ENCODE data around the gene RASSF9. TPM values are rescaled to one million over a fixed set of nuclear protein-coding genes. Genes with fewer than 3 reads are reported as not detected.

RASSF9 gene
- total RNA-seq, 2 donors from 2014 or later: not detected

DNA sequence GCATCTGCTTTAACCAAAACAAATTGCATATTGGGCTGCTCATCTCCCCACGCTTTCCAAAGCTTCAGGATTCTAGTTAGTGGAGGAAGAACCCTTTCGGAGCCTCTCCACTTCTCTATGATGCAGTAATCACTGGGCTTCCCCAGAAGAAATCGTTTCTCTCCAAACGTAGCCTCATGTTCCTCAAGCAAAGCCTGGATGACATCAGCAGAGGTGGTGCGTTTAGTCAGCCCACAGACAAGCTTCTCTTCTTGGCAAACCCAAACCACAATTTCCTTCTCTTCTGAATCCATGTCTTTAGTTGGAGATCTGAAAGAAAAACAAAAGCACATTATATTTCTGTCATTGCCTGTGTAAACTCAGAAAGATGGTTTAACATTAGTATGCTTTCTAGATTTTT lies 30.6 kb downstream of the RASSF9 start:
- Mint-ChIP-seq H3K4me3 (no peak overlapping the region), H3K27me3 (no peaks in the 10 kb centered on the region), H3K4me1 (no peaks in the 10 kb centered on the region), H3K27ac (no peak overlapping the region), H3K36me3 (ENCODE audit: low read depth) (no peaks in the 10 kb centered on the region)
- ATAC-seq (no peak), DNase-seq (no peak)
- no peaks in the 10 kb centered on the region for H3K9me3 ChIP-seq (ENCODE audit: control insufficient read depth, low read length, poor library complexity, severe bottlenecking)

DNA sequence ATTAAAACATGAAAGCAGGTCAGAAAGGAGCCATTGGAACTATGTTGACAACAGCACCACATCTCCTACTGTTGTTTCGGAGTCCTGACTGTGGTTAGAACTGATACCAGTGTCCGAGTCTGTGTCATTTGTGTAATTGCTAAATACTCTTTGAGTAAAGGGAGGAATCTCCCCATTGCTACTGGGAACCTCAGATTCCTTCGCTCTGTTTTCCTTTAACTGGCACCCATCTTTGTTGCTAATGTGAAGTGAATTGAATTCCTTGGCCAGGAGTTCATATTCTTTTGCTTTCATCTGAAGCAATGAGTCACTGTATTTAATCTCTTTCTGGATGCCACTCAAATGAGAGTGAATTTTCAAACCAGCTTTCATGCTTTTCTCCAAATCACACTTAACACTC lies 31.5 kb downstream of the RASSF9 start:
- no peak overlapping the region for H3K27ac Mint-ChIP-seq
- DNase-seq (no peak), ATAC-seq (no peak)
- no peaks in the 10 kb centered on the region for H3K36me3 Mint-ChIP-seq (ENCODE audit: low read depth)
- H3K9me3 ChIP-seq (ENCODE audit: control insufficient read depth, low read length, poor library complexity, severe bottlenecking): no peaks in the 10 kb centered on the region
- H3K27me3 Mint-ChIP-seq: no peaks in the 10 kb centered on the region
- no peaks in the 10 kb centered on the region for H3K4me1 Mint-ChIP-seq
- H3K4me3 Mint-ChIP-seq: no peak overlapping the region

DNA sequence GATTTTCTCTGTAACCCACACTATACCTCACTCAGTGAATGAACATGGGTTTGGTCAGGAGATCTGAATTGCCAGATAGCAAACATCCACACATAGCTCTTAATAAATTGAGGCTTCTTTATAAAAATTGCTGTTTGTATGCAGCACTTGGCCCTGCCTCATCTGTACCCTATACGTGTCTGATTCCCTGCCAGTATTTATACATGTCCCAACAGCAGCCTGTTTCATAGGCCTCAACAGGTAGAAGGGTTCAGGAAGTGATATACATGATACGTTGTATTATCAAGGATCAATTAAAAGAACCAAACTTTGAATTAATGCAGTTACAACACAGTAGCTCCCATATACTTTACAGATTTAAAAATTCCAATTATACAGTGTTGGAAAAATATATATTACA lies 32.3 kb downstream of the RASSF9 start:
- no peaks in the 10 kb centered on the region for H3K4me1 Mint-ChIP-seq
- no peak overlapping the region for H3K27ac Mint-ChIP-seq
- H3K27me3 Mint-ChIP-seq: no peaks in the 10 kb centered on the region
- ATAC-seq (no peak), DNase-seq (no peak)
- no peaks in the 10 kb centered on the region for H3K36me3 Mint-ChIP-seq (ENCODE audit: low read depth)
- H3K4me3 Mint-ChIP-seq: no peak overlapping the region
- H3K9me3 ChIP-seq (ENCODE audit: control insufficient read depth, low read length, poor library complexity, severe bottlenecking): no peaks in the 10 kb centered on the region

DNA sequence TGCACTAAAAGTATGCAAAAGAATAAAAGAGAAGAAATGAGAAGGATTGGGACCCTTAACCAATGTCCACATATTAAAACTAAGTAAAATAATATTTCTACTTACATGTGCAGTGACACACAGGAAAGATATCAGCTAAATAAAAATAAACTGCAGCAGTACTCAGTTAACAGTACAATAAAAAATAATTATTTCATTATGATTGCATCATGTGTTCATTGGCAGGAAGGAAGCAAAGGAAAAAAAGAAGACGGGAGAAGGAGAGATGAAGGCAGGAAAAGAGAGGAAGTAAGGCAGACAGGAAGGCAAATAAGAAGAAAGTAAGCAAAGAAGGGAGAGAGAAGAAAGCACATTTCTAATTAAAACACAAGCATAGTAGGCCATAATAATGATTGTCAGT lies 33.0 kb downstream of the RASSF9 start:
- H3K36me3 Mint-ChIP-seq (ENCODE audit: low read depth): no peaks in the 10 kb centered on the region
- H3K27me3 Mint-ChIP-seq: no peaks in the 10 kb centered on the region
- no peaks in the 10 kb centered on the region for H3K9me3 ChIP-seq (ENCODE audit: control insufficient read depth, low read length, poor library complexity, severe bottlenecking)
- H3K4me1 Mint-ChIP-seq: no peaks in the 10 kb centered on the region
- no peak overlapping the region for H3K27ac Mint-ChIP-seq
- no peak overlapping the region for H3K4me3 Mint-ChIP-seq
- ATAC-seq: no peak
- no peak for DNase-seq

DNA sequence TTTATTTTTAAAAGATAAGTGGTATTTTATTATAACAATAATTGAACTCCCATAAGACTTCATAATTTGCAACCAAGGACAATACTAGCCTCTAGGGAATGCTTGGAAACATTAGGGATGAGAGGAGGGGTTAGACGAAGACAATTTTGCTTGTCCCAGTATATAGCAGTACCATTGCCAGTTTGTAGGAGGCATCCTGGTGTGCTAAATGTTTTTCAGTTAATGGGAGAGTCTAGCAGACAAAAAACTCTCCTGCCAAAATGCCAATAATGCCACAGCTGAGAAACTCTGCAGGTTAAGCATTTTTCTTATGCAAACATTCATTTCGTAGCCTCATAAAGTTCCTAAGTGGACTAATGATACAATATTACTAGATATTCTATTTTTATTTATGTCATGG lies 38.1 kb downstream of the RASSF9 start:
- H3K27me3 Mint-ChIP-seq: no peaks in the 10 kb centered on the region
- no peak overlapping the region for H3K4me3 Mint-ChIP-seq
- H3K9me3 ChIP-seq (ENCODE audit: control insufficient read depth, low read length, poor library complexity, severe bottlenecking): no peaks in the 10 kb centered on the region
- H3K36me3 Mint-ChIP-seq (ENCODE audit: low read depth): no peaks in the 10 kb centered on the region
- no peaks in the 10 kb centered on the region for H3K4me1 Mint-ChIP-seq
- ATAC-seq (no peak), DNase-seq (no peak)
- no peak overlapping the region for H3K27ac Mint-ChIP-seq

DNA sequence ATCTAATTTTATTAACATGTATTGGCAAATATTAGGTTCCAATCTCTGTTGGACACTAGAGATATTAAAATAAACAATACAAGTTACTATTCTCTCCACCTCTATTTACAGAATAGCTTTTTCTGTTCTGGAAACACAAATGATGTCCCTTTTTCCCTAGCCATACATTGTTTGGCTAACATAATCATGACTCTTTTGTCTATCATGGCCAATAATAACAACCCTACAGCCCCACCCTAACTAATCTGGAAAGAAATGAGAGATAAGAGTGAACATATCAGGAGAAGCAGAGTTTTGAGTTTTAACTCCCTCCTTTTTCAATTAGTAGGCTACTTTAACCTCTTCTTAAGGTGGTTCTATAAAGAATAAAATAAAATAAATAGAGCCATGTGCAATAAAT lies 40.2 kb downstream of the RASSF9 start:
- H3K27ac Mint-ChIP-seq: no peak overlapping the region
- H3K27me3 Mint-ChIP-seq: no peaks in the 10 kb centered on the region
- no peak for ATAC-seq
- H3K36me3 Mint-ChIP-seq (ENCODE audit: low read depth): no peaks in the 10 kb centered on the region
- no peak for DNase-seq
- H3K4me1 Mint-ChIP-seq: no peaks in the 10 kb centered on the region
- H3K9me3 ChIP-seq (ENCODE audit: control insufficient read depth, low read length, poor library complexity, severe bottlenecking): no peaks in the 10 kb centered on the region
- H3K4me3 Mint-ChIP-seq: no peak overlapping the region

DNA sequence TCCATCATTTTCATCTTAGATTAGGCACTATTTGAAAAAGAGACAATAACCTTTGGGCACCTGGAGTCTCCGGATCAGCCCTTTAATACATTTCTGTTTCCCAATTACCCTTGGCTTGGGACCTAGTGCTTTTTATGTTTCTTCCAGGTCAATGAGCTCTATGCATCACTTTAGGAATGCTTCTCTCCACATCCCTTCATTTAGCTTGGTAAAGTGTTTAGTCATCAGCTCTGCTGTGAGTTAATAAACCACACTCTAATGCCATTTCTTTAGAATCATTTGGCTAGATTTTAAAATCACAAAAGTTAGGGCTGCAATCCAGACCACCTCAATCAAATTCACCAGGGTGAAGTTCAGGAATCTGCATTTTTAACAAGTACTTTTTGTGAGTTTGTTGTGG lies 41.7 kb downstream of the RASSF9 start:
- no peaks in the 10 kb centered on the region for H3K4me1 Mint-ChIP-seq
- DNase-seq: no peak
- no peak for ATAC-seq
- H3K27me3 Mint-ChIP-seq: no peaks in the 10 kb centered on the region
- H3K36me3 Mint-ChIP-seq (ENCODE audit: low read depth): no peaks in the 10 kb centered on the region
- H3K4me3 Mint-ChIP-seq: no peak overlapping the region
- no peak overlapping the region for H3K27ac Mint-ChIP-seq
- no peaks in the 10 kb centered on the region for H3K9me3 ChIP-seq (ENCODE audit: control insufficient read depth, low read length, poor library complexity, severe bottlenecking)

DNA sequence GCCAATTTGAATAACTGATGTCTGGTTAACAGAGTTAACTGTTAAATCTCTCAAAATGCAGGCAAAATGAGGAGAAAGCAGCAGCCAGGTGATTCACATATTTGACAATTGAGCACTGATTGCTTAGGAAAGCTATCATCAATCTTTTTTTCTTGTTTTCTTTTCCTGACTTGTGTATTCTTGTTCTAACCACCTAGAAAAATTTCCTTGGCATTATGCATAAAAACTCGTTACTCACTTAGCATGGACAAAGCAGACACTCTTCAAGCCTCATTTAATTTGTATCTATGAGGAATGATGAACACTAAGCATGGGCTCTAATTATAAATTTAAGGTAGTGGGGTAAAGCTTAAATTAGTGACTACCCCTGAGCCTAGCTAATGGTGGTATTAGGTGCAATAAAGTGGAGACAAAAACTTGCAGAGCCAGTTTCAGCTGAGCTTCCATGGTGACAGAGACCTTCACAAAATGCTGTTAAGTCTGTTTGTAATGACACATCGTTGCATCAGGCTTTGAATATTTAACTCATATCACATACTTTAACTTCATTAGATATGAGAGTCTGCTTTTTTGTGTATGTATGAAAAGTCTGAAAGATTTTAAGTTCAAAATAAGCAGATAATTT lies 52.0 kb downstream of the RASSF9 start:
- Mint-ChIP-seq H3K36me3 (ENCODE audit: low read depth) (no peaks in the 10 kb centered on the region), H3K4me3 (no peak overlapping the region), H3K4me1 (no peaks in the 10 kb centered on the region), H3K27me3 (no peaks in the 10 kb centered on the region), H3K27ac (no peak overlapping the region)
- no peaks in the 10 kb centered on the region for H3K9me3 ChIP-seq (ENCODE audit: control insufficient read depth, low read length, poor library complexity, severe bottlenecking)
- ATAC-seq (no peak), DNase-seq (no peak)

DNA sequence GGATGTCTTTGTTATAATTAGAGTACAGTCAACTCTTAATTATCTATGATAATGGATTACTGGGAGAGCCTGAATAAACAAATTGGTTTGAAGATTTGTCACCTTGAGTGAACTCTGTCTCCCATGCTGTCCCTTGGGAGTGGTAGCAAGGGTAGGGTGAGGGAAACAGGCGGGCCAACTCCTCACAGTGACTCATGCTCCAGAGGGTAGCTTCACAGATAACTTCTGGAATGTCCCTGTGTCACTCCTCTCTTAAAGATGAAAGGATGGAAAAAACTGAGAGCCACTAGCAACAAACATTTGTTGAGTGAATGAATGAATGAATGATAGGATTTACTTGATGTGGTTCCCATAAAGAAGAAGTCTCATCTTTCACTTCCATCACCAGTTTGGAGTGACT lies 53.5 kb downstream of the RASSF9 start:
- H3K27me3 Mint-ChIP-seq: no peaks in the 10 kb centered on the region
- H3K9me3 ChIP-seq (ENCODE audit: control insufficient read depth, low read length, poor library complexity, severe bottlenecking): no peaks in the 10 kb centered on the region
- ATAC-seq (no peak), DNase-seq (no peak)
- no peaks in the 10 kb centered on the region for H3K36me3 Mint-ChIP-seq (ENCODE audit: low read depth)
- no peak overlapping the region for H3K27ac Mint-ChIP-seq
- no peaks in the 10 kb centered on the region for H3K4me1 Mint-ChIP-seq
- no peak overlapping the region for H3K4me3 Mint-ChIP-seq

DNA sequence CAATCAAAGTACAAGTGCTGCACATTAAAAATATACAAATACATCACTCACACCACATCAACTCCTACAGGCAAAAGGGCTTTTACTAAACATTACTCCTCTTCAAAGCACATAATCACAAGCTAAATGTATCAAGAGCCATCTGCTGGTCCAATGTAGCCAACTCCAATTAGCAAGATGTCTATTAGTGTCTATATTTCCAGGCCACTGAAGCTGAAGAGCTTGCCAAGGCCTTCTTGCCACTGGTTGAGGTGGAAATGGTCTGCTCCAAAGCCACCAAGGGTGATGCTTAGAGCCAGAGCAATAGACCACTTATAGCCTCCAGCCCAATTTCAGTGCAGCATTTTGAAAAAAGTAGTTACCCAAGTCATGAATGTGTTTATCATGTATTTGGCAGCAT lies 54.4 kb downstream of the RASSF9 start:
- H3K36me3 Mint-ChIP-seq (ENCODE audit: low read depth): no peaks in the 10 kb centered on the region
- DNase-seq (no peak), ATAC-seq (no peak)
- no peak overlapping the region for H3K27ac Mint-ChIP-seq
- no peak overlapping the region for H3K4me3 Mint-ChIP-seq
- H3K9me3 ChIP-seq (ENCODE audit: control insufficient read depth, low read length, poor library complexity, severe bottlenecking): no peaks in the 10 kb centered on the region
- H3K4me1 Mint-ChIP-seq: no peaks in the 10 kb centered on the region
- H3K27me3 Mint-ChIP-seq: no peaks in the 10 kb centered on the region

DNA sequence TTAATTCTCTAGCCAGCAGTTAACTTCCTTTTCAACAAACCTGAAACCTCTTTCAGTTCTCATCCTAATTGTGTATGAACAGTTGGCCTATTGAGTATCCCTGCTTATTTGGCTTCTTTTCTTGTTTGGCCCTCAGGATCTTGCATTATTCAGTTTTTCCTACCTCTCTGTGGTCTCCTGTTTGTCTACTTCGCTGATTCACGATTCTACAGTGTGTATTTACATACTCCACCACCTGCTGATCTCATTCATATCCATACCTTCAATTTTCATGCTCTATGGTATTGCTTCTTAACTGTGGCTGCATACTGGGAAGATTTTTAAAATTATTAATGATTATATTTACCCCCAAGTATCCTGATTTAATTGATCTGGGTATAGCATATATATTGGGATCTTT lies 56.4 kb downstream of the RASSF9 start:
- ATAC-seq: no peak
- H3K4me1 Mint-ChIP-seq: no peaks in the 10 kb centered on the region

DNA sequence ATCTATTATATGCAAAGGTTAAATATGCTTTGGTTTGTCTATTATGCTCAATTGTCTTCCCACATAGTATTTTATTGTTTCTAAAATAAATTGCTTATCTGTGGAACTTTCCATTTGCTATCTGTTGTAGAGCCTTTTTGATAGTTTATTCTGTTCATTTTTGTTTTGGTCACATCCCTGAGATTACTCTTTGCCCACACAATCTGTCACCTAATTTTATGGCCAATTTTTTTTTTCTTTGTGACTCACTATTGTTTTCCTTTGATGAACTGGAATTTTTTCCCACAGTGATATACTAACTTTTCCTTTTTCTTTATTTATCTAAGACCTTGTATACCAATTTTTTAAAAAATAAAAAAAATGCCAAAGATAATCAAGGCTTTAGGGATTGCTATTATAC lies 61.1 kb downstream of the RASSF9 start:
- no peaks in the 10 kb centered on the region for H3K36me3 Mint-ChIP-seq (ENCODE audit: low read depth)
- ATAC-seq (no peak), DNase-seq (no peak)
- H3K9me3 ChIP-seq (ENCODE audit: control insufficient read depth, low read length, poor library complexity, severe bottlenecking): no peaks in the 10 kb centered on the region
- H3K4me3 Mint-ChIP-seq: no peak overlapping the region
- H3K4me1 Mint-ChIP-seq: no peaks in the 10 kb centered on the region
- no peak overlapping the region for H3K27ac Mint-ChIP-seq
- no peaks in the 10 kb centered on the region for H3K27me3 Mint-ChIP-seq

More for the DNA sequence above, 56.4 kb downstream of the RASSF9 start:
- no peaks in the 10 kb centered on the region for H3K9me3 ChIP-seq (ENCODE audit: control insufficient read depth, low read length, poor library complexity, severe bottlenecking)
- DNase-seq: no peak
- no peak overlapping the region for H3K4me3 Mint-ChIP-seq
- no peaks in the 10 kb centered on the region for H3K36me3 Mint-ChIP-seq (ENCODE audit: low read depth)
- H3K27me3 Mint-ChIP-seq: no peaks in the 10 kb centered on the region
- H3K27ac Mint-ChIP-seq: no peak overlapping the region

DNA sequence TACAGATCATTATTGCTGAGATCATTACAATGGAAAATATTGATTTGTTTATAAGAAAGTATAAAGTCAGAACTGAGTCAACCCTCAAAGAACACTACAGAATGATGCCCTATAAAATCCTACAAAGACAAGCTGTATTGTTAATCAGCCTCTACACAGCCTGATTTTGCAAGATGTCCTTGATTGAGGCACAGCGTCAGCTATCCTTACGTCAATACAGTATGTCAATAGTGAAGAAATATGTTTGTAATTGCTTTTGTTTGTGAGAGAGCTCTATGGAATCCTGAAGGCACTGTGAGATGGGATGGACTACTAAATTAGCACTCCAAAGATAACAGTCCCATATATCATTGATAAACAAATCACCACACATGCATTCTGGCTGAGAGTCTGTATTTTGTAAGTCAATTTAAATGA lies 70.7 kb downstream of the RASSF9 start:
- no peak for ATAC-seq

DNA sequence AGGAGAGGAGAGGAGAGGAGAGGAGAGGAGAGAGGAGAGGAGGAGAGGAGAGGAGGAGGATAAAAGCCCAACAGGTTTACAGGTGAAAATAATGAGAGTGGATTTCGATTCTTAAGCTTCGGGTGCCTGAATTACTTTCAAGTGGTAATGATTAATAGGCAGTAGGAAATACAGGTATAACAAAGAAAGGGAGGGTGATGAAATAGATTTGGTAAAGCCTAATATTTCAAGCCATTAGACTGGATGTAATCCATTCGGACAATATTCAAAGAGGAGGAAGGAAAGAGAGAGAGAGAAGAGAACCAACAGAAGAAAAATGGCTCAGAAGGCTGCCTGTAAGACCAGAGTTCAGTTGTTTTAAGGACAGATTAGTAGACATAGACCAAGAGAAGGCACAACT lies 76.6 kb downstream of the RASSF9 start:
- no peak overlapping the region for H3K4me3 Mint-ChIP-seq
- no peaks in the 10 kb centered on the region for H3K9me3 ChIP-seq (ENCODE audit: control insufficient read depth, low read length, poor library complexity, severe bottlenecking)
- ATAC-seq (no peak), DNase-seq (no peak)
- H3K4me1 Mint-ChIP-seq: no peaks in the 10 kb centered on the region
- H3K27me3 Mint-ChIP-seq: no peaks in the 10 kb centered on the region
- no peak overlapping the region for H3K27ac Mint-ChIP-seq
- no peaks in the 10 kb centered on the region for H3K36me3 Mint-ChIP-seq (ENCODE audit: low read depth)

More for the DNA sequence above, 70.7 kb downstream of the RASSF9 start:
- H3K27me3 Mint-ChIP-seq: no peaks in the 10 kb centered on the region
- no peak for DNase-seq
- no peak overlapping the region for H3K27ac Mint-ChIP-seq
- no peaks in the 10 kb centered on the region for H3K9me3 ChIP-seq (ENCODE audit: control insufficient read depth, low read length, poor library complexity, severe bottlenecking)
- H3K4me3 Mint-ChIP-seq: no peak overlapping the region
- H3K36me3 Mint-ChIP-seq (ENCODE audit: low read depth): no peaks in the 10 kb centered on the region
- no peaks in the 10 kb centered on the region for H3K4me1 Mint-ChIP-seq

Measured in T-helper 17 cell (primary cell).